Fibroblast of gingiva (primary cell): ENCODE data around the gene ZNF276.

Experiments used
- DNase-seq: peaks from one replicate; pipeline ENCODE4 v3.0.0-alpha.2; 2011; ENCODE audit warnings: low read depth

The ZNF276 gene

DNA sequence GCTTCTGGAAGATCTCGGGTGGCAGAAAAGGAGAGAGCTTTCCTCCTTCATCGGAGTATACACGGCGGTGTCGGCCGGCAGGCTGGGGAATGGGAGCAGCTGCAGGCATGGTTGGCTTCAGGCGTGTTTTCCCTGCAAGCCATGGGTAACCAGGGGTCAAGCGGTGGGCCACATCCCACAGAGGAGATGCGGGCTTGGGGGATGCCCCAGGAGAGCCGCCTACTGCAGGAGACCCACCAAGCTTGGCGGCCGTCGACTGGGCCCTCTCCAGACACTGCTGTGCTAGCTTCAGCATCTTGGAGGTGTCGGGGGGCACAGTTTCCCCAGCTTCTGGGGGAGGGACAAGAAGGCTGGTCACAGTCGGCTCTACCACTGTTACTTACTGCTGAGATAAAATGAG lies 4.8 kb upstream of the ZNF276 start:
- no peak for DNase-seq

- DNase-seq: no peak
These were observed 4.2 kb upstream of the ZNF276 start for GRCh38 chr16:89716916-89717687.

GRCh38 chr16:89717688-89718505 lies 3.4 kb upstream of the ZNF276 start:
- DNase-seq: no peak

GRCh38 chr16:89720551-89720812 lies 855 bp upstream of the ZNF276 start:
- DNase-seq: no peak

DNA sequence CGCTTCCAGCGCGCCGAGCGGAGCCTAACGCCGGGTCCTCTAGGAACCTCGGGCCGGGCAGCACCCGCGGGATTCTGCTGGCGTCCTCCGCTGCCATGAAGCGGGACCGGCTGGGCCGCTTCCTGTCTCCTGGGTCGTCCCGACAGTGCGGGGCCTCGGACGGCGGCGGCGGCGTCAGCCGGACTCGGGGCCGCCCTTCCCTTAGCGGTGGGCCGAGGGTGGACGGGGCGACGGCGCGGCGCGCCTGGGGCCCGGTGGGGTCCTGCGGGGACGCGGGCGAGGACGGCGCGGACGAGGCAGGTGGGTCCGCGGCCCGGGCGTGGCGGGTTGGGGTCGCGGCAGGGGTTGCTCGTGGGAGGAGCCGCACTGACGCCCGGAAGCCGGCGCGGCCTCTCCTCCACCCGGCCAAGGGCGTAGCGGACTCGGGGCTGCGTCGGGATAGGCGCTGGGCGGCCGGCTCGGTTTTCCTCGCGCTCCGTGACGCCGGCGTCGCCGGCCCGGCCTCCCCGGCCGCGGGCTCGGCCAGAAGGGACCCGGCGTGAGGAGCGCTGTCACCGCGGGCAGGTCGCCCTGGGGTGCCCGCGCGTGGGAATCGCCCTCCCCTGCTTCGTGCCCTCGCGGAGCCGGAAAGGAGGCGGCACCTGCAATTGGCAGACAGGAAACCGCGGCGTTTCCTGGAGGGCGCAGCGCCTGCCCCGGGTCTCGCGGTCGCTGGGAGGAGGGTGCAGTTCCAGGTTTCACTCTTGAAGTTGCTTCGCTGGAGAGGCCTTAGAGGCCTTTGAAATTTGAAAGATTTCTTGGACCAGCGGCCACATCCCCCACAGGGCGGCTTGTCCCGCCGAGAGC lies 432 bp downstream of the ZNF276 start:
- DNase-seq: peak; percentile 49

GRCh38 chr16:89722392-89723278 lies 1.3 kb downstream of the ZNF276 start:
- peak; percentile 26 for DNase-seq

DNA sequence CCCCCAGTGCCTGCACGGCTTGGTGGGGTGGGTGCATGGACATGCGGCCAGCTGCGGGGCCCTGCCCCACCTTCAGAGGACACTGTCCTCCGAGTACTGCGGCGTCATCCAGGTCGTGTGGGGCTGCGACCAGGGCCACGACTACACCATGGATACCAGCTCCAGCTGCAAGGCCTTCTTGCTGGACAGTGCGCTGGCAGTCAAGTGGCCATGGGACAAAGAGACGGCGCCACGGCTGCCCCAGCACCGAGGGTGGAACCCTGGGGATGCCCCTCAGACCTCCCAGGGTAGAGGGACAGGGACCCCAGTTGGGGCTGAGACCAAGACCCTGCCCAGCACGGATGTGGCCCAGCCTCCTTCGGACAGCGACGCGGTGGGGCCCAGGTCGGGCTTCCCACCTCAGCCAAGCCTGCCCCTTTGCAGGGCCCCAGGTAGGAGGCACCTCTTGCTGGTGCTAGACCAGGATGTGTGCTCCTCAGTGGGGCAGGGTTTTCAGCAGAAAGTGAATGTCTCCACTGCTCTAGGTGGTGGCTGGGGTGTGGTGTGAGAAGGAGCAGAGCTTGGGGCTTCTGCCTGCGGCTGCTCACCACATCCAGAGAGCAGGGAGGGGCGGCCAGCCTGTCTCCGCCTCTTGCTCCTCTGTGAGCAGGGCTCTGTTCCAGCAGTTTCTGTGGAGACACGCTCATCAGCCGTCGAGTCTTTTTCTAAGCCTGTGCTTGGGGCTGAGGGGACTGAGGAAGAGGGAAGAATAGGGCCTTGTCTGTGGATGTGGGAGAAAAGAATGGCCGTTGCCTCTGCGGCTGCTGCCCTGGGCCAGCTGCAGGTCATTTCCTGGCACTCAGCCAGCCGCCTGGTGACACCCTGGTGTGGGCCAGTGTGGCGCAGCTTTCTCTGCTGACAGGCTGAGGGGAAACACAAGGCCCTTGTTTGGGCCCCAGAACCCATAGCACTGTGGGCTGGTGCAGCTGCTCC lies 2.2 kb downstream of the ZNF276 start:
- no peak for DNase-seq

GRCh38 chr16:89727406-89728120 lies 6.2 kb downstream of the ZNF276 start:
- no peak for DNase-seq

DNA sequence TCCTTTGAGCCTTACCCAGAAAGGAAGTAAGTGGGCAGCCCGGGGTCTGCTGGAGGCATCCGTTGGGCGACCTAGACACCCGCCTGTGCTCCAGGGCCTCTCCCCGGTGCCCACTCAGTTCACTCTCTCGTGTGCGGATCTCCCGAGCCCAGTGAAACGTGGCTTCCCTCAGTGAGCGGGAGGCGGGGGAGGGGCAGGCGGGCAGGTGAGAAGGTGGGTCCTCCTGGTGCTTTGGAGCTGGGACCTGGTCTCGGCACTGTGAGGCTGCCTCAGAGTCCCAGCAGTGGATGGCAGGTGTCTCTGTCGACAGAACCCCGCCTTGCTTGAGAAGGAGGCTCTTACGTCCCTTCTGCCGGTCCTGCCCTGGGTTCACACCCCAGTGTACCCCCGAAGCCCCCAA lies 8.0 kb downstream of the ZNF276 start:
- DNase-seq: no peak

GRCh38 chr16:89729863-89730593 lies 8.7 kb downstream of the ZNF276 start:
- no peak for DNase-seq

DNA sequence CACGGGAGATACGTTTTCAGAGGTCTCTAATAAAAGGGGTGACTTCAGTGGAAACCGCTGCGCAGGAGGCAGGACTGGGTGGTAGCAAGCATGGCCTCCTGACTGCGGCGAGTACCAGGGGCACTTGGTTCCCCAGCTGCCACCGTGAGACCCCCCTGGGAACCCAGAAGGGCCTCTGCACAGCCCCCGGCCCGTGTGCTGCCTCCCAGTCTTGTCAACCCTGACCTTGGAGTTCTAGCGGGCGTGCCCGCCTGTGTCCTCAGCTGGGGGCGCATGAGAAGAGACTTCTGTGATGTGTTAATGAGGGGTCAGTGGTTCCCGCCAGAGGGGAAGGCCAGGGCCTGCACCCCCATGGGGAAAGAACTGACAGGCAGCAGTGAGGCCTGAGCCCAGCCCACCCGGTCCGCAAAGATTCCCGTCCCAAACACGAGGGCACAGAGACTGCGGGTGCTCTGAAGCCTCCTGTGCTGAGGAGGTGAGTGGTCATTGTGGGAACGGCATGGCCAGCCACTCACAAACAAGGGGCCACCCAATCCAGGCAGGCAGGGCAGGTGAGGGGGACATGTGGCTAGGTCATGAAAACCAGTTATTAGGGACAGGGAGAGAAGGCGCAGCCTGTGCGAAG lies 9.4 kb downstream of the ZNF276 start:
- DNase-seq: no peak

DNA sequence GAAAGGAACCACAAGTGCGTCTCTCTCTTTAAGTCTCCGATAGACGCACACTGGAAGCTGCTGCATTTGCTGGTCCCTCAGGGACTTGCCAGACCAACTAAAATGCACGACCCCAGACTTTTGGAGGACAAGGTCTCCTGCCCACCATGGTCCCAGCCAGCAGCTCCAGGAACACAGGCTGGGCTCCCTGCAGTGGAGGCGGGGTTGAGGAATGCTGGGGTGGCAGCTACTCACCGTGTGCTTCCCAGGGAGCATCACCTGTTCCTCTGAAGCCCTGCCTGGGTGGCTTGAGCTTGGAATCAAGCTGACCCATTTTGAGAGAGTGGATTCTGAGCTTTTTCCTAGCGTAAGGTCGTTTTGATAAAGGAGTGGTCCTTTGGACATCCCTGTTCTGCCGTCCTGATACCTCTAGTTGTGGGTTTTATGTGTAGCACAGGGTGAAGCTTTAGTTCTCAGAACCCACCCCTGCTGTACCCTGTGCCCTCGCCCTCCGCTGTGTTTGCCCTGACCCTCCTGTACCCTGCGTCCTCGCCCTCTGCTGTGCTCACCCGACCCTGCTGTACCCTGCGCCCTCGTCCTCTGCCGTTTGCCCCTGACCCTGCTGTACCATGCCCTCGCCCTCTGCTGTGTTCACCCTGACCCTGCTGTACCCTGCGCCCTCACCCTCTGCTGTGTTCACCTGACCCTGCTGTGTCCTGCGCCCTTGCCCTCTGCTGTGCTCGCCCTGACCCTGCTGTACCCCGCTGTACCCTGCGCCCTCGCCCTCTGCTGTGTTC lies 11.0 kb downstream of the ZNF276 start:
- no peak for DNase-seq

- no peak for DNase-seq
These were observed 11.5 kb downstream of the ZNF276 start for GRCh38 chr16:89732918-89733242.

DNA sequence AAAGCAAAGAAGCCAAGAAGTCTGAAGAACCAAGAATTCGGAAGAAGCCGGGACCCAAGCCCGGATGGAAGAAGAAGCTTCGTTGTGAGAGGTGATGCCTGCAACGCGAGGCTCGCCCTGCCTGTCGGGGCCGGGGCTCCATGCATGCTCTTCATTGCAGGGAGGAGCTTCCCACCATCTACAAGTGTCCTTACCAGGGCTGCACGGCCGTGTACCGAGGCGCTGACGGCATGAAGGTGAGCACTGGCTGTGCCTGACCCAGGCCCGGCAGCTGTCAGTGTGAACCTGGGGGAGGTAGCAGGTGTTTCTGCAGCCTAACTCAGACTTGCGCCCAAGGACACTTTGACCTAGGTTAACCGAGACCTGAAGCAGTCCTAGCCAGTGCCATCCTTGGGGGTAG lies 12.0 kb downstream of the ZNF276 start:
- no peak for DNase-seq

DNA sequence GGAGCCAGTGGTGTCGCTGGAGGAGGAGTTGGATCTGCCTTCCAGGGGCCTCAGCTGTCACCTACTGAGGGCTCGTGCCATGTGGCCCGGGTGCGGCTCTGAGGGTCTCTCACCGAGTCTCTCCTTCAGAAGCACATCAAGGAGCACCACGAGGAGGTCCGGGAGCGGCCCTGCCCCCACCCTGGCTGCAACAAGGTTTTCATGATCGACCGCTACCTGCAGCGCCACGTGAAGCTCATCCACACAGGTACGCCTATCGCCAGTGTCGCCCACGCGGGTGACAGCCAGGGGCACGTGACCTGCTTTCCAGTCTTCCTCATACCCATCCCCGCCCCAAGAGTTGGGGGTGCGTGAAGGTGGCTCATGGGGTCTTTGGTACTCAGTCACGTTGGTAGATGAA lies 12.5 kb downstream of the ZNF276 start:
- no peak for DNase-seq

- DNase-seq: no peak
These were observed 15.2 kb downstream of the ZNF276 start for GRCh38 chr16:89736554-89736953.

DNA sequence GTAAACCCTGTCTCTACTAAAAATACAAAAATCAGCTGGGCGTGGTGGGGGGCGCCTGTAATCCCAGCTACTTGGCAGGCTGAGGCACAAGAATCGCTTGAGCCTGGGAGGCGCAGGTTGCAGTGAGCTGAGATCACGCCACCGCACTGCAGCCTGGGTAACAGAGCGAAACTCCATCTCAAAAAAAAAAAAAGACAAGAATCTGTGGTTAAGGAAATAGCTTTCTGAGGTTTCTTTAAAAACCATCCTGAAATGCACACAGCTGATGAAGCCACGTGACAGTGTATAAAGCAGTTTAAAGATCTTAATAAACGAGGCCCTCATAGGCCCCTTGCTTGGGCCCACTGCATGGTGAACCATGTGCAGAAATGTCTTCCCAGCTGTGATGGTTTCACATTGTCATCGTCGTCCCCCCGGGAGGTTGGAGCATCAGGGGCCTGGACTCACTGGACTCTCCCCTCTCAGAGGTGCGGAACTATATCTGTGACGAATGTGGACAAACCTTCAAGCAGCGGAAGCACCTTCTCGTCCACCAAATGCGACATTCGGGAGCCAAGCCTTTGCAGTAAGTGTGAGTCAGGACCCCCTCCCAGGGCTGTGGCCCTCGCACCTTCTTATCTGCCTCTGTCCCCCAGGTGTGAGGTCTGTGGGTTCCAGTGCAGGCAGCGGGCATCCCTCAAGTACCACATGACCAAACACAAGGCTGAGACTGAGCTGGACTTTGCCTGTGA lies 16.2 kb downstream of the ZNF276 start:
- DNase-seq: no peak

DNA sequence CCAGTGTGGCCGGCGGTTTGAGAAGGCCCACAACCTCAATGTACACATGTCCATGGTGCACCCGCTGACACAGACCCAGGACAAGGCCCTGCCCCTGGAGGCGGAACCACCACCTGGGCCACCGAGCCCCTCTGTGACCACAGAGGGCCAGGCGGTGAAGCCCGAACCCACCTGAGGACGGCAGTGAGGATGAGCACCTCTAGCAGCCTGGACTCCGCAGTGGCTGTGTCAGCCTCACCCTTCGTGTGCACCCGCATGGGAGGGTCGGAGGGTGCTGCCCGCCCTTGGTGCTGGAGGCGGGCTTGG lies 16.7 kb downstream of the ZNF276 start:
- DNase-seq: no peak
